Upper lobe of left lung (tissue), 4 donors: ENCODE results near the gene IQCN.

Source experiments
- POLR2A ChIP-seq, 4 donors: fragments of 450-650 bp; IDR thresholded peaks; one replicate each; pipeline ENCODE4 v1.5.1; 2016 to 2017; ENCODE audit warnings: antibody characterized with exemption in 4 of 4, mild to moderate bottlenecking in 2 of 4
- TF ChIP-seq, protein P1 (sequence below), 6 experiments: fragments of 450-650 bp in 4 of 6; fragments of 200-600 bp in 2 of 6; sonication (generic) in 2 of 6; IDR thresholded peaks; one replicate each; pipeline ENCODE4 v1.5.1; 2016 to 2019; ENCODE audit warnings: antibody characterized with exemption in 6 of 6

DNA sequence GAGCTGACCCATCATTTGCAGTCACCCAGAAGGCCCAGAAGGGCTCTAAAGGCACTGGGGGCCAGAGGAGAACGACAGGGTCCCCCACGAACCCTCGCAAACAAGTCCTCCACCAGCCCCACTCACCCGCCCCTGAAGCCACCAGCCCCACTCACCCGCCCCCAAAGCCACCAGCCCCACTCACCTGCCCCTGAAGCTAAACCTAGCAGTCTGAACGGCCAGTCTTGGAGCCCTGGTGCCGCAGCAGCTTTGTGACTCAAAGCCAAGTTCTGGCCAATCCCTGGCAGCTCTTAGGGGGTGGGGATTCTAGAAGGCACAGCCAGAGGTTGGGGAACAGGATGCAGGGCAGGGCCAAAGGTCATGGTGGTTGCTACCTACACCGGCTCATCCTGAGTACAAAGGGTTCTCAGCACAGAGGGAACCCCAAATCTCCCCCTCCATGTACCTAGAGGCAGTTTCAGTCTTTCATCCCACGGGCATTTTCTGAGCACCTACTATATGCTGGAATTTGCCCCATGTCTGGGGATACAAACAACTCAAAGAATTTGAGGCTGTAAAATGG, at the start of gene IQCN:
- TF ChIP-seq, protein P1, sequence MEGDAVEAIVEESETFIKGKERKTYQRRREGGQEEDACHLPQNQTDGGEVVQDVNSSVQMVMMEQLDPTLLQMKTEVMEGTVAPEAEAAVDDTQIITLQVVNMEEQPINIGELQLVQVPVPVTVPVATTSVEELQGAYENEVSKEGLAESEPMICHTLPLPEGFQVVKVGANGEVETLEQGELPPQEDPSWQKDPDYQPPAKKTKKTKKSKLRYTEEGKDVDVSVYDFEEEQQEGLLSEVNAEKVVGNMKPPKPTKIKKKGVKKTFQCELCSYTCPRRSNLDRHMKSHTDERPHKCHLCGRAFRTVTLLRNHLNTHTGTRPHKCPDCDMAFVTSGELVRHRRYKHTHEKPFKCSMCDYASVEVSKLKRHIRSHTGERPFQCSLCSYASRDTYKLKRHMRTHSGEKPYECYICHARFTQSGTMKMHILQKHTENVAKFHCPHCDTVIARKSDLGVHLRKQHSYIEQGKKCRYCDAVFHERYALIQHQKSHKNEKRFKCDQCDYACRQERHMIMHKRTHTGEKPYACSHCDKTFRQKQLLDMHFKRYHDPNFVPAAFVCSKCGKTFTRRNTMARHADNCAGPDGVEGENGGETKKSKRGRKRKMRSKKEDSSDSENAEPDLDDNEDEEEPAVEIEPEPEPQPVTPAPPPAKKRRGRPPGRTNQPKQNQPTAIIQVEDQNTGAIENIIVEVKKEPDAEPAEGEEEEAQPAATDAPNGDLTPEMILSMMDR (IDR thresholded peaks at IDR 0.05), result no peak
- TF ChIP-seq POLR2A (IDR thresholded peaks at IDR 0.05), result no peak
